ENCODE results near the gene CLN6.

The CLN6 gene

DNA sequence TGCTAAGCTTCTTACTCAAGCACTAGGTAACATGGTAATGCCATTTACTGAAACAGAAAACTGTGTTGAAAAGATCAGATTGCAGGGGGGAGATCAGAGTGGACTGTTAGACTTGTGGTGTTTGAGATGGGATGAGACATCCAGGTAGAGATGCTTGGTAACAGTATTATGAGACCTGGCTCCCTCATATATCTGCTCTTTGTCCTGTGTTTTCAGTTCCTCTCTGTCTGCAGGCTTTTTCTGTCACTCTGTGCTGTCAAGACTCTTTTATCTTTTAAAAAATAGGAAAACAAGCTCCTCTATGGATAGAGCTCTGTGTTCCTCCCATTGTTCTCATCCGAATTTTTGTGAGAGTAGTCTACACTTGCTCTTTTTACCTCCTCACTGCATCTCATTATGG lies 72.5 kb downstream of the CLN6 start:
- Histone ChIP-seq H3K9me2 (replicated peaks; ENCODE audit: low read depth, low read length) (no peaks in the 10 kb centered on the region), H3K9ac (ENCODE audit: low read depth, low read length, poor library complexity, severe bottlenecking) (no peak overlapping the region), H3K79me2 (ENCODE audit: insufficient read depth, low read length) (no peaks in the 10 kb centered on the region), H2AFZ (ENCODE audit: low read length) (no peak overlapping the region), H3K4me2 (ENCODE audit: low read depth, low read length, poor library complexity, severe bottlenecking) (no peak overlapping the region), H3K9me3 (ENCODE audit: insufficient read depth, low read depth, low read length) (no peaks in the 10 kb centered on the region), H3F3A (ENCODE audit: low read depth) (no peaks in the 10 kb centered on the region), H3K4me3 (ENCODE audit: low read length, poor library complexity, severe bottlenecking) (no peak overlapping the region), H4K20me1 (ENCODE audit: insufficient read depth, low read length, poor library complexity, severe bottlenecking) (no peaks in the 10 kb centered on the region), H3K4me1 (ENCODE audit: insufficient read depth, low read length, poor library complexity, severe bottlenecking) (no peaks in the 10 kb centered on the region), H3K27me3 (ENCODE audit: insufficient read depth, low read length, poor library complexity, severe bottlenecking) (no peaks in the 10 kb centered on the region), H3K36me3 (ENCODE audit: insufficient read depth, low read length) (peaks cover 76% of the 10 kb centered on the region)
- TF ChIP-seq, protein P1, sequence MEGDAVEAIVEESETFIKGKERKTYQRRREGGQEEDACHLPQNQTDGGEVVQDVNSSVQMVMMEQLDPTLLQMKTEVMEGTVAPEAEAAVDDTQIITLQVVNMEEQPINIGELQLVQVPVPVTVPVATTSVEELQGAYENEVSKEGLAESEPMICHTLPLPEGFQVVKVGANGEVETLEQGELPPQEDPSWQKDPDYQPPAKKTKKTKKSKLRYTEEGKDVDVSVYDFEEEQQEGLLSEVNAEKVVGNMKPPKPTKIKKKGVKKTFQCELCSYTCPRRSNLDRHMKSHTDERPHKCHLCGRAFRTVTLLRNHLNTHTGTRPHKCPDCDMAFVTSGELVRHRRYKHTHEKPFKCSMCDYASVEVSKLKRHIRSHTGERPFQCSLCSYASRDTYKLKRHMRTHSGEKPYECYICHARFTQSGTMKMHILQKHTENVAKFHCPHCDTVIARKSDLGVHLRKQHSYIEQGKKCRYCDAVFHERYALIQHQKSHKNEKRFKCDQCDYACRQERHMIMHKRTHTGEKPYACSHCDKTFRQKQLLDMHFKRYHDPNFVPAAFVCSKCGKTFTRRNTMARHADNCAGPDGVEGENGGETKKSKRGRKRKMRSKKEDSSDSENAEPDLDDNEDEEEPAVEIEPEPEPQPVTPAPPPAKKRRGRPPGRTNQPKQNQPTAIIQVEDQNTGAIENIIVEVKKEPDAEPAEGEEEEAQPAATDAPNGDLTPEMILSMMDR (conservative IDR thresholded peaks at IDR 0.05; ENCODE audit: low read length): no peak
- no peak for TF ChIP-seq EZH2phosphoT487 (IDR thresholded peaks at IDR 0.05; ENCODE audit: borderline replicate concordance)
